Mesenchymal stem cell (in vitro differentiated cells and primary cell): ENCODE results near the gene CD200R1.

ENCODE experiments used
- DNase-seq: peaks from one replicate; pipeline ENCODE4 v3.0.0-alpha.2; 2013
- H2AFZ ChIP-seq: one replicate; pipeline ENCODE4 v1.6.1; 2013; ENCODE audit warnings: low read depth, mild to moderate bottlenecking, control low read depth, inconsistent platforms, low read length, moderate library complexity
- H2AK5ac ChIP-seq: 2 replicates; pipeline ENCODE4 v1.6.1; 2013; ENCODE audit warnings: low read length, moderate library complexity, mild to moderate bottlenecking, inconsistent platforms; ENCODE audit not compliant: severe bottlenecking
- H2BK120ac ChIP-seq: one replicate; pipeline ENCODE4 v1.6.1; 2013; ENCODE audit warnings: low read depth, mild to moderate bottlenecking, inconsistent platforms, low read length, moderate library complexity
- H2BK12ac ChIP-seq, 2 experiments: one replicate each; pipeline ENCODE4 v1.6.1; 2013; ENCODE audit warnings: inconsistent platforms in 2 of 2, low read length in 2 of 2, mild to moderate bottlenecking in 2 of 2, moderate library complexity in 2 of 2, control low read depth in 1 of 2
- H2BK15ac ChIP-seq: one replicate; pipeline ENCODE4 v1.6.1; 2013; ENCODE audit warnings: mild to moderate bottlenecking, low read depth, inconsistent platforms; ENCODE audit not compliant: poor library complexity, severe bottlenecking
- H2BK5ac ChIP-seq: 2 replicates; pipeline ENCODE4 v1.6.1; 2013; ENCODE audit warnings: low read depth, mild to moderate bottlenecking, low read length, control low read depth, inconsistent platforms; ENCODE audit not compliant: poor library complexity, severe bottlenecking
- H3K14ac ChIP-seq, 2 experiments: one replicate each; pipeline ENCODE4 v1.6.1; 2013; ENCODE audit warnings: inconsistent platforms in 2 of 2, low read length in 2 of 2, control low read depth in 1 of 2, mild to moderate bottlenecking in 1 of 2, moderate library complexity in 1 of 2
- H3K18ac ChIP-seq, 2 experiments: one replicate each; pipeline ENCODE4 v1.6.1; 2013; ENCODE audit warnings: inconsistent platforms in 2 of 2, low read length in 2 of 2, control low read depth in 1 of 2, low read depth in 1 of 2, mild to moderate bottlenecking in 1 of 2
- H3K23ac ChIP-seq, 2 experiments: one replicate each; pipeline ENCODE4 v1.6.1; 2013; ENCODE audit warnings: inconsistent platforms in 2 of 2, low read length in 2 of 2, mild to moderate bottlenecking in 2 of 2, moderate library complexity in 2 of 2, control low read depth in 1 of 2
- H3K27ac ChIP-seq: 2 replicates; pipeline ENCODE4 v1.5.1; 2013; ENCODE audit warnings: mild to moderate bottlenecking, moderate library complexity, low read length, control low read depth, inconsistent platforms; ENCODE audit not compliant: poor library complexity, severe bottlenecking
- H3K27me3 ChIP-seq, 2 experiments: 2 replicates each; pipeline versions ENCODE4 v1.6.1 to v1.7.0; 2013; ENCODE audit warnings: low read length in 2 of 2, mild to moderate bottlenecking in 2 of 2, moderate library complexity in 2 of 2, control low read depth in 1 of 2, inconsistent platforms in 1 of 2; ENCODE audit not compliant: control insufficient read depth in 1 of 2, insufficient read depth in 1 of 2
- H3K36me3 ChIP-seq, 2 experiments: 2 replicates each; pipeline versions ENCODE4 v1.6.1 to v1.7.0; 2013; ENCODE audit warnings: low read length in 2 of 2, control low read depth in 1 of 2, inconsistent platforms in 1 of 2, low read depth in 1 of 2, mild to moderate bottlenecking in 1 of 2; ENCODE audit not compliant: insufficient read depth in 2 of 2, control insufficient read depth in 1 of 2
- H3K4ac ChIP-seq, 2 experiments: one replicate each; pipeline ENCODE4 v1.6.1; 2013; ENCODE audit warnings: inconsistent platforms in 2 of 2, low read length in 2 of 2, mild to moderate bottlenecking in 2 of 2, moderate library complexity in 2 of 2, control low read depth in 1 of 2, low read depth in 1 of 2
- H3K4me1 ChIP-seq: 2 replicates; pipeline ENCODE4 v1.6.1; 2013; ENCODE audit warnings: low read depth, low read length, control low read depth; ENCODE audit not compliant: control insufficient read depth, insufficient read depth
- H3K4me2 ChIP-seq: 2 replicates; pipeline ENCODE4 v1.6.1; 2013; ENCODE audit warnings: low read length, mild to moderate bottlenecking, inconsistent platforms; ENCODE audit not compliant: poor library complexity, severe bottlenecking
- H3K4me3 ChIP-seq, 2 experiments: 2 replicates each; pipeline versions ENCODE4 v1.5.1 to v1.7.0; 2013; ENCODE audit warnings: low read length in 2 of 2, mild to moderate bottlenecking in 2 of 2, control low read depth in 1 of 2, low read depth in 1 of 2; ENCODE audit not compliant: insufficient read depth in 1 of 2
- H3K79me1 ChIP-seq: replicated peaks from 2 replicates; pipeline ENCODE4 v1.6.1; 2013; ENCODE audit warnings: mild to moderate bottlenecking, control low read depth, low read length, inconsistent platforms; ENCODE audit not compliant: poor library complexity, severe bottlenecking
- H3K9ac ChIP-seq: 2 replicates; pipeline ENCODE4 v1.7.0; 2013; ENCODE audit warnings: mild to moderate bottlenecking, low read length, moderate library complexity
- H3K9me3 ChIP-seq: 2 replicates; pipeline ENCODE4 v1.7.0; 2013; ENCODE audit warnings: mild to moderate bottlenecking, low read length; ENCODE audit not compliant: control insufficient read depth
- H4K8ac ChIP-seq: one replicate; pipeline ENCODE4 v1.6.1; 2013; ENCODE audit warnings: inconsistent platforms, mild to moderate bottlenecking, low read length, moderate library complexity
- H4K91ac ChIP-seq: one replicate; pipeline ENCODE4 v1.6.1; 2013; ENCODE audit warnings: mild to moderate bottlenecking, low read length, inconsistent platforms
- whole genome bisulfite sequencing: methylation state at CpG from one replicate; pipeline ENCODE4 v1.1.7; 2013; ENCODE audit warnings: mixed read lengths; 5-methylcytosine and 5-hydroxymethylcytosine counted together

The CD200R1 gene

GRCh38 chr3:113013593-113013992, 38.7 kb upstream of the CD200R1 start:
- Histone ChIP-seq H3K4me1 (no peaks in the 10 kb centered on the region), H3K9ac (no peak overlapping the region), H2AK5ac (no peak overlapping the region), H3K27ac (no peak overlapping the region), H3K79me1 (peaks cover 22% of the 10 kb centered on the region), H2BK12ac (no peak overlapping the region), H3K14ac (no peak overlapping the region), H4K91ac (no peak overlapping the region), H2AFZ (no peak overlapping the region), H3K9me3 (no peaks in the 10 kb centered on the region), H2BK120ac (no peak overlapping the region), H2BK5ac (no peak overlapping the region), H3K27me3 (no peaks in the 10 kb centered on the region), H3K23ac (no peak overlapping the region), H2BK15ac (no peak overlapping the region), H3K4me2 (no peak overlapping the region), H3K4me3 (no peak overlapping the region), H4K8ac (no peak overlapping the region), H3K18ac (no peak overlapping the region), H3K4ac (no peak overlapping the region), H3K36me3 (peaks cover 0 to 85% of the 10 kb centered on the region in 2 experiments)
- no peak for DNase-seq

DNA sequence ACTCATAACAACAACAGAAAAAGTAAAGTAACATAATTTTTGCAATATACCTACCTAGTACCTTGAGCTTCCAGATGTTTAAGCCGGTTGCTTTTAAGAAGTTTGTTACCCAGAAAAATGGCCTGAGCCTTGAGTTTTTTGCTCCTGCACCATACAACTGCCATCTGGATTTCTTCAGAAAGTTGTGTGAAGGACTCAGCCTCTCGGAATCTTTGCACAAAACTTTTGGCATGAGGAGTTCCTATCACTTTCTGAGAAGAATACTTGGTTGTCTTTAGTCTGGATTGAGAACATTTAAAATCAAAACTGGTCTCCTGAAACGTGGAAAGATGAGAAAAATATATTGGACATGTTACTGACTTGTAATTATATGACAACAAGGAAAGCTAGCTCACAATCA, 33.2 kb upstream of the CD200R1 start:
- no peak overlapping the region for H3K18ac ChIP-seq
- H3K9me3 ChIP-seq: no peaks in the 10 kb centered on the region
- peaks cover 4 to 98% of the 10 kb centered on the region in 2 experiments for H3K36me3 ChIP-seq
- no peak overlapping the region for H3K23ac ChIP-seq
- WGBS: 100% methylated on average over 2 of the region's 3 CpGs
- H2BK15ac ChIP-seq: no peak overlapping the region
- no peaks in the 10 kb centered on the region for H3K4me1 ChIP-seq
- no peak overlapping the region for H4K91ac ChIP-seq
- H3K4ac ChIP-seq: no peak overlapping the region
- H2AFZ ChIP-seq: no peak overlapping the region
- H2BK120ac ChIP-seq: no peak overlapping the region
- no peaks in the 10 kb centered on the region for H3K27me3 ChIP-seq
- no peak overlapping the region for H3K4me2 ChIP-seq
- H4K8ac ChIP-seq: no peak overlapping the region
- H2AK5ac ChIP-seq: no peak overlapping the region
- no peak overlapping the region for H3K4me3 ChIP-seq
- no peak overlapping the region for H2BK12ac ChIP-seq
- peaks cover 18% of the 10 kb centered on the region for H3K79me1 ChIP-seq
- no peak overlapping the region for H3K14ac ChIP-seq
- H3K27ac ChIP-seq: no peak overlapping the region
- no peak for DNase-seq
- no peak overlapping the region for H2BK5ac ChIP-seq
- peak overlapping the region; percentile 12 for H3K9ac ChIP-seq

DNA sequence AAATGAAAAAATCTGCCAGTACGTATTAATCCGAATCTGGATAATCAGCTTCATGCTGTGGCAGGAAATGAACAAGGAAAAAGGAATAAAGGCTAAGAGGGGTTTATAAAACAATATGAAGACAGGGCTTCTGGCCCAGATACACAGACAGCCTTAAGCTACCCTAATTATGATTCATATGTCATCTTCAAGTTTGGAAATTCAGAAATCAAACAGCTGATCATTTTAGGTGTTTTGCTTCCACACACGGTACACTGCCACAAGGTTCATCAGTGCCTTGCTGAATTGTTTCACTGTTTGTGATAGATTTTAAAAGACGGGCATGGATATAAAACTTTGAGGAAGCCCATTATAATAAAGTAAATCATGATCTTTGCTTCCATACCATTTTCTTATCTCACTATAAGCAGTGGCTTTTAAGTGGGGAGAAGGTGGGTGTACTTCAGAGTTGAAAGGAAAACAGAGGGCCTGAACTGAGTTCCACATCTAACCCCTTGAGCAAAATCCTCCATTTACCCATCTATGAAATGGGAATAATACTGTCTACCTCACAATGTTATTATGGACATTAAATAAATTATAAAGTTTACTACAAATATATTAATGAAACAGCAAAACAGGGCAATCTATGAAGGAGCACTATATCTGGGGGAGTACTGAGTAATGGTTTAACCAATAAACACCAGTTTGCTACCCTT, 31.6 kb upstream of the CD200R1 start:
- Histone ChIP-seq H3K9me3 (no peaks in the 10 kb centered on the region), H2AFZ (no peak overlapping the region), H3K79me1 (peaks cover 18% of the 10 kb centered on the region), H3K18ac (no peak overlapping the region), H3K14ac (no peak overlapping the region), H2BK12ac (no peak overlapping the region), H2AK5ac (no peak overlapping the region), H3K27me3 (no peaks in the 10 kb centered on the region), H3K27ac (no peak overlapping the region), H2BK15ac (no peak overlapping the region), H3K4me3 (no peak overlapping the region), H3K9ac (no peak overlapping the region), H3K4ac (no peak overlapping the region), H3K23ac (no peak overlapping the region), H2BK120ac (no peak overlapping the region), H3K4me2 (no peak overlapping the region), H4K91ac (no peak overlapping the region), H3K36me3 (peaks cover 8 to 97% of the 10 kb centered on the region in 2 experiments), H3K4me1 (no peaks in the 10 kb centered on the region), H2BK5ac (no peak overlapping the region), H4K8ac (no peak overlapping the region)
- WGBS: 100% methylated on average over 3 of the region's 4 CpGs
- no peak for DNase-seq

DNA sequence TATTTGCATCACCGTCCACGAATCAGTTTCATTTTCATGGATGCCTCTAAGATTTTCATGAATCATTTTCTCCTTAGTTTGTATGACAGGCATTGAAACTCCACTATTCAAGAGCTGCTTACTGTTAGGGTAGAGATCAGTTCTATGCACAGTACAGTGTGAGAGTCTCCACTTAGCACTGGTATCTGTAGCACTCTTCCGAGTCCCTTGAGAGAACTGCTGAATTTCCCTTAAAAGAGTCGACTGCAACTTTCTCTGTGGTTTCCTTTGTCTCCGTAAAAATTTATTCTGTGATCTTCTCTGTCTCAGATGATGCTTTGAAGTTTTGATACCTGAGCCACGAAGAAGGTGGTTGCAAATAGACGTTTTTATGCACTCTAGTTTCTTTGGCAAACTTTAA, 30.7 kb upstream of the CD200R1 start:
- WGBS: 92% methylated on average over 7 of the region's 7 CpGs

More for the DNA sequence above, 30.7 kb upstream of the CD200R1 start:
- Histone ChIP-seq H2AK5ac (no peak overlapping the region), H3K4me3 (no peak overlapping the region), H3K4me1 (no peaks in the 10 kb centered on the region), H3K4ac (no peak overlapping the region), H3K18ac (no peak overlapping the region), H2BK120ac (no peak overlapping the region), H4K91ac (no peak overlapping the region), H3K9me3 (no peaks in the 10 kb centered on the region), H3K4me2 (no peak overlapping the region), H3K23ac (no peak overlapping the region), H3K14ac (no peak overlapping the region), H3K9ac (no peak overlapping the region), H2AFZ (no peak overlapping the region), H2BK15ac (no peak overlapping the region), H2BK5ac (no peak overlapping the region), H3K27me3 (no peaks in the 10 kb centered on the region), H3K79me1 (peaks cover 18% of the 10 kb centered on the region), H3K36me3 (peaks cover 8 to 97% of the 10 kb centered on the region in 2 experiments), H2BK12ac (no peak overlapping the region), H4K8ac (no peak overlapping the region), H3K27ac (no peak overlapping the region)
- no peak for DNase-seq
